Right kidney (tissue), 1 donor: ENCODE measurements around the gene NF1.
"Not testable (repeated sequence)": the region's sequence is repeated elsewhere in the genome, so short reads cannot be mapped to it uniquely, and the experiment has no call there.

ENCODE experiments used
- DNase-seq: peaks from one replicate; pipeline ENCODE4 v3.0.0-alpha.2; 2016

The NF1 gene

DNA sequence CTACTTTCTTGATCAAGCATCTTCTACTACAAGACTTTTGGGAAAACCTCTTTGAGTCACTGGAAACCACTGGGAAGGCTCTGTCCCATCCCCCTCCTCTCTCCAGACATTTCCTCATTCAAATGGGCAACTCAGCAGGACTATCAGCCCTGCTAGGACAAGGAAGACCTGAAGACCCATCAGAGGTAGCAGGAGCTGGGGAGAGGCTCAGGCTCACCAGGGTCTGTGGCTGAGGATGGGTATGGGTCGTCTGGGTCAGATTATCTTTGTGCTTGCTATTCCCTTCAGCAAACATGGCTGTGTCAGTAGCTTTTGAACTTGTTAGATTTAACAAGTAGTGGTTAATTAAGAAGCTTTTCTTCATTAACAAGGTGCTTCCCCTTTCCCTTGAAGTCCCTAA is 15.0 kb upstream of the NF1 start:
- no peak for DNase-seq

GRCh38 chr17:31085563-31085962 is 9.2 kb upstream of the NF1 start:
- DNase-seq: no peak

- no peak for DNase-seq
These were observed 5.3 kb upstream of the NF1 start for GRCh38 chr17:31089471-31089870.

- not testable (repeated sequence) for DNase-seq
These were observed 4.1 kb upstream of the NF1 start for GRCh38 chr17:31090650-31091049.

DNA sequence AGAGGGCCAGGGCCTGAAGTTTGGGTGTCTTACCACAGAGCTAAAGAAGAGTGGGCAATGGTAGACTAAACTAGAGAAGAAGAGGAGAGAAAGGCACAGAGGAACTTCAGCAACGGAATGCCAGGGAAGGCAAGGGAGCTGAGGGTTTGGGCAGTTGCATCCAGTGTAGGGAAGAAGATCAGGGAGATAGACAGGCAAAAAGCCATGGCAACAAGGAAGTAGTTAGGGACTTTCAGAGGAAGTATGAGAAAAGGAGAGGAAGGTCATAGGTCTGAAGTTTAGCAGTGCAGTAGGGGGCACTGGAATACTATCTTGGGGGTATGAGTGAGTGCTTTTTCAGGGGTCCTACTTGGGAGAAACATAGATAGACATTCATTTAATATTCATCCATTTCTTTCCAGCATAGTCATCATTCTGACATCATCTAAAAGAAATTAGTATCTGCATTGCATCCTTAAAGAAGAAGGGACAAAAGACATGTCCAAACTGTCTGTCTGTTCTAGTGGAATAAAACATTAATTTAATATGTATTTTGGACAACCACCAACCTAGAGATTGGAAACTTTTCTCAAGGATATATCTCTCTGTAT is 2.2 kb upstream of the NF1 start:
- DNase-seq: no peak

DNA sequence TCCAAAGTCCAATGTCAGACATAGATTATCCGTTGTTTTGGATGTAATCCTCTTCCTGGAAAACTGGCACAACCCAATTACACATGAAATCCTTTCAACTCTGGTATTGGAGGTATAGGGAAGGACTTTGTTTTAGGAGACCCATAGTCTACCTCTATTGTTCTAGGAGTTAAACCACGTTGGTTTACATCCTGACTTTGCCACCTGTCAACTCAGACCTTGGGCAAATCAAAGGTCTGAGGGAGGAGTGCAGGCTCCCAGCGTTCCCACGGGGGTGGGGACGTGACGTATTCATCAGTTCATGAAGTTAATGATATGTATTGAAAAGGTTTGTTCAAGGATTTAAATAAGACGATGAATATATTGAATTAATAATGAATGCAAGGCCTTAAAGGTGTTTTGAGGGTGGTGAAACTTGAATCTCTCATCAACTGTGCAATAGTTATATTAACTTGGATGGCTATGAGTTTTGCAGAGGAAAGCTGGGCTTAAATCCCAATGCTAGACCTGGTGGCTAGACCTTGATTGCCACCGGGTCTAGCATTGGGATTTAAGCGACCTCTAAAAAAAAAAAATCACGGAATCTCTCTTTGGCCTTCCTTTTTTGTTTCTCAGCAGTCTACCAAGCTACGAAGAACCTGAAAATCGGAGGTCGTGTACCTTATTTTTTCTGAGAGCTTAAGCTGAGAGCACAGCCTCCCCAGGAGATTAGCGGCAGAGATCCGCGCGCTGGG is 744 bp upstream of the NF1 start:
- DNase-seq: peak; percentile 69

DNA sequence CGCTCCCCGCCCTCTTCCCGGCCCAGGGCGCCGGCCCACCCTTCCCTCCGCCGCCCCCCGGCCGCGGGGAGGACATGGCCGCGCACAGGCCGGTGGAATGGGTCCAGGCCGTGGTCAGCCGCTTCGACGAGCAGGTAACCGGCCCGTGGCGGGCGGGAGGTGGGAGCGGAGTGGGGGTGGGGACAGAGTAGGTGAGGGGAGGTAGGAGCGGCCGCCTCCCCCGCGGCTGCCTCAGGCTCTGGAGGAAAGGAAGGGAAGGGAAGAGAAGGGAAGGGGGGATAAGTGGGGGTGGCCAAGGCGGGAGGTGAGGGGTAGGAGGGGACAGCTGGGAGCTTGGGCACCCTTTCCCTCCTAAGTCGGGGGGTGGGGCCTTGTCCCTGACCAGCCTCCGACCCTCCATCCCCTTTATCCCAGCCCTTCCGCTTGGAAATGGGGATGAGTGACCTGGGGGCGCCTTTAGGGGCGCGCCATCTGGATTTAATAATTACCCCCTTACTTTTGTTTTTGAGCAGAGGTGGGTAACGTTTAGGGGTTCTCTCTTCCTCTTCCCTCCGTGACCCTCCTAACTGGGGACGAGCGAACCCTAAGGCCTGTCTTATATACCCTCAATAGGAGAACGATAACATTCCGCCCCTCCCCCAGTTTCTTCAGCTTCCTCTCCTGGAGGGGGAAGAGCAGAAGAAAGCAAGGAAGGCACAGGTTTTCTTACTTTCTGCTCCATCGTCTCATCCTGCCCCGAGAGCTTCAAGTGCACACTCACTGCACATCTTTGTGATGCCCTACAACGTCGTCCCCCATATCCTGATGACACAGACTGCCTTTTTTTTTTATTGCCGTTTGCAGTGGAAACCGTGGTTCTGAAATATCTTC is 694 bp downstream of the NF1 start:
- DNase-seq: peak; percentile 72

DNA sequence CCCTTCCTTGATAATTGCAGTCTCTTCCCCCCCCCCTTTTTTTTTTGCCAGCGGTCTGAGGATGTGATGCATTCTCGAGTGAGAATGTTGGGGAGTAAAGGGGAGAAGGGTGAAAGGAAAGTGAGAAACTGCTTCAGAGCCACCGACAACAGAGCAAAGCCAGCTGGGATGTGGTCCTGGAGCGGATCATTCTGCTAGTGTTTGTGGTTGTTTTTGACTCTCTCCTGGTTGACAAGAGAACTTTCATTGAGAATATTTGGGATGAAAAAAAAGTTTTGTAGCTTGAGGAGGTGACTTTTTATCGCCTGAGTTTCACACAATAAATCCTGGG is 1.3 kb downstream of the NF1 start:
- no peak for DNase-seq

DNA sequence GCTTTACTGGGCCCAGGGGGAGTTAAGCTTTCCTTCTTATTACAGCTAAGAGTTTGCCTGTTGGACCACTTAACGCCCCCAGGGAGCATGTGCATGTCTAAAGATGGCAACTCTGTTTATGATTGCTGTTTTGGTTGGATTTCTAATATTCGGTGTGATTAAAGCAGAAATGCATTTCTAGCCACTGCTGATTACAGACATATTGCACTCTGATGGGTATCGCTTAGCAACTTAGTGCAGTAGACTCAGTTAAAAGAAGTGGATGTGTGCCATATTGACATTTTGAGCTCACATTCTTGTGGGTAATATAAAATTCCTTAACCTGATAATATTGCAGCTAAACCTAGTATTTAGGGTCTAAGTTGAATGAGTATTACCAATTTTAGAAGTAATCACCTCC is 4.2 kb downstream of the NF1 start:
- DNase-seq: no peak

- DNase-seq: no peak
These were observed 6.2 kb downstream of the NF1 start for GRCh38 chr17:31100840-31101459.

DNA sequence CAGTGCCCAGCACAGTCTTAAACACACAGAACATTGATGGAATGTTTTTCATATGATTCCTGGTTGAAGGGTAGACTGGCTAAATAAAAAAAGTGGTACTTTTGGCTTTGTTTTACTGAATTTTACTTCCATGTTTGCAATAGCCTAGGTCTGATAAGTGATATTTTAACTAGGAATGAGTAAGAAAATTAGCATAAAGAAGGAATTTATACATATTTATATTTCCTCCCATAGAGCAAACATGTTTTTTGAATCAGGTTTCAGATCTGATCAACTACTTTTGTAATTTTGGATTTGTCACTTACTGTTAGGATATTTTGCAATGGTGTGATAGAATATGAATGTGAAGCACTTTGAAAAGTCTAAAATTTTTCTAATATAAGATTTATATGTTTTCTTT is 7.2 kb downstream of the NF1 start:
- no peak for DNase-seq

DNA sequence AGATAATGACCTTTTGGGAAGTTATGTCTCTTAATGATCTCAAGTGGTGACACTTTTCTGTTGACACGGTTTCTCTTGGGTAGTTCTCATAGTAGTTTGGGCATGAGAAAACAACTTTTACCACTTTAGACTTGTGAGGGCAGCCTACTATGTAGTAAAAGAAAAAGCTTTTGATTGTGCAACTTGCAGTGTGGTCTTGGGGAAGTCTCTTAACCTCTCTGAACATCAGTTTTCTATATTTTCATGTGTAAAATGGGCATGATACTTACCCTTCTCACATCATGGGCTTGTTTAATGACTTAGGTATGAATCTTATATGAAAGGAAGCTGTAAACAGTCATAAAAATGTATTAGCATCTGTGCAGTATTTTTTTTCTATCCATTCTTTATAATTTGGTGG is 11.2 kb downstream of the NF1 start:
- DNase-seq: no peak

- DNase-seq: no peak
These were observed 16.4 kb downstream of the NF1 start for GRCh38 chr17:31111183-31111582.

DNA sequence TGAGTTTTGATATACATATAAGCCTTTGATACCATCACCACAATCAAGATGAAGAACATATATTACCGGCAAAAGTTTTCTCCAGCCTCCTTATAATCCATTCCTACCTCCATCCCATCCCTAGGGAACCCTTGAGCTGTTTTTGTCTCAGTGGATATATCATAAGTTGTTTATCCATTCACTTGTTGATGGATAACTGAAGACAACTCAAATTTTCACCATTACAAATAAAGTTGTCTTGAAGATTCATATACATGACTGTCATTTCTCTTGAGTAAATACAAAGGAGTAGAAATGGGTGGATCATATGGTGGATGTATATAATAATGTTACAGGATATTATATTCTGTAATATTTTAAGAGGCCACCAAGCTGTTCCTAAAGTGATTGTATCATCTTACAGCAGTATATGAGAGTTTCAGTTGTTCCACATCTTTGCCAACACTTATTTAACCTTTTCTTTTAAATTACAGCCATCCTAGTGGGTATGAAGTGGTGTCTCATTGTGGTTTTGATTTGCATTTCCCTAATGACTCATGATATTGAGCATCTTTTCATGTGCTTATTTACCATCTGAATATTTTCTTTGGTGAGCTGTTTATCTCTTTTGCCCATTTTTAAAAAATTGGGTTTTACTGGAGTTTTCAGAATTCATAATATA is 17.4 kb downstream of the NF1 start:
- DNase-seq: no peak

GRCh38 chr17:31113368-31113767 is 18.6 kb downstream of the NF1 start:
- DNase-seq: not testable (repeated sequence)

GRCh38 chr17:31113939-31114338 is 19.2 kb downstream of the NF1 start:
- no peak for DNase-seq

GRCh38 chr17:31114956-31115555 is 20.3 kb downstream of the NF1 start:
- DNase-seq: no peak

DNA sequence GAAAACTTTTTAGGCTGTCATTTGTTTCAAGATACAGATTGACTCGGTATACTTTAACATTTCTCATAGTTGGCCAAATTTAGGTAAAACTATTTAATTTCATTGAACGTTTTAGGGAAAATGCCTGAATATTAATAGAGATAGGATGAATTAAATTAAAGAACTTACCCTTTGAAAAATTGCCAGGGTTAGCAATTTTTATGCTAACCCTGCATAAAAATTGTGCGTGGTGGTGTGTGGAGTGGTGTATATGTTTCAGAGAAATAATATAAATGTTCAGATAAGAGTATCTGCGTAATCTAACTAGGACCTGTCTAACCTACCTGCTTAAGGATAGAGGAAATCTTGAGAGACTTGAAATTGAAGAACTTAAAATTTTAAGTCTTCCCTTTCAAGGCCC is 21.4 kb downstream of the NF1 start:
- no peak for DNase-seq

- no peak for DNase-seq
These were observed 28.0 kb downstream of the NF1 start for GRCh38 chr17:31122746-31123145.

- no peak for DNase-seq
These were observed 31.5 kb downstream of the NF1 start for GRCh38 chr17:31126318-31126717.

GRCh38 chr17:31128241-31128640 is 33.5 kb downstream of the NF1 start:
- DNase-seq: no peak
